Kidney (tissue), 14 donors: Measurements from ENCODE around the gene ZNF354C. TPM values are rescaled to one million over a fixed set of nuclear protein-coding genes. Genes with fewer than 3 reads are reported as not detected.

Source experiments
- DNase-seq, 5 donors: peaks; one replicate each; pipeline ENCODE4 v3.0.0-alpha.2; 2013 to 2020
- FAIRE-seq: peaks from 2 replicates; lab custom pipeline; 2012; peaks lifted over from hg19 to GRCh38; lab: Jason Lieb, UNC
- H3K27ac ChIP-seq, 2 donors: one replicate each; pipeline ENCODE4 v1.7.0; 2013; ENCODE audit warnings: low read depth in 2 of 2, low read length in 2 of 2, inconsistent platforms in 1 of 2
- H3K27me3 ChIP-seq: one replicate; pipeline ENCODE4 v1.7.1; 2013; ENCODE audit warnings: low read length, inconsistent platforms; ENCODE audit not compliant: control insufficient read depth, insufficient read depth
- H3K36me3 ChIP-seq, 3 donors: one replicate each; pipeline versions ENCODE4 v1.7.0 to v1.7.1; 2013; ENCODE audit warnings: low read length in 3 of 3, control low read depth in 1 of 3, inconsistent platforms in 1 of 3; ENCODE audit not compliant: insufficient read depth in 3 of 3, control insufficient read depth in 2 of 3
- H3K4me1 ChIP-seq, 3 donors: one replicate each; pipeline versions ENCODE4 v1.7.0 to v1.7.1; 2013; ENCODE audit warnings: low read length in 3 of 3, inconsistent platforms in 1 of 3, low read depth in 1 of 3; ENCODE audit not compliant: control insufficient read depth in 2 of 3, insufficient read depth in 2 of 3
- H3K4me3 ChIP-seq, 3 donors: one replicate each; pipeline versions ENCODE4 v1.7.0 to v1.8.1; 2013; ENCODE audit warnings: low read length in 3 of 3, control low read depth in 1 of 3, inconsistent platforms in 1 of 3
- H3K9ac ChIP-seq, 3 donors: one replicate each; pipeline versions ENCODE4 v1.7.0 to v1.7.1; 2013; ENCODE audit warnings: low read length in 3 of 3, control low read depth in 1 of 3, inconsistent platforms in 1 of 3
- H3K9me3 ChIP-seq, 3 donors: one replicate each; pipeline versions ENCODE4 v1.7.0 to v1.7.1; 2013; ENCODE audit warnings: low read length in 3 of 3, control low read depth in 1 of 3, inconsistent platforms in 1 of 3; ENCODE audit not compliant: control insufficient read depth in 2 of 3, insufficient read depth in 1 of 3
- CTCF ChIP-seq: IDR thresholded peaks from 3 replicates; pipeline ENCODE4 v1.5.1; 2012; ENCODE audit warnings: mild to moderate bottlenecking, moderate library complexity, borderline replicate concordance; ENCODE audit not compliant: insufficient read depth; ENCODE audit errors: extremely low read depth
- intact Hi-C: fragments of 100-400 bp; cut with DNase I; formaldehyde crosslinking; loops from one replicate; pipeline ENCODE4 v1.11.1; 2022
- polyA plus RNA-seq: library from polyadenylated mRNA; stranded (reverse); fragments of 350-450 nt; fragmentation: Illumina TruSeq; extraction: RNeasy Lipid Tissue Mini Kit (QIAGEN cat#74804); gene quantifications from one replicate; pipeline ENCODE4 v1.2.3, GENCODE V29; 2014; ENCODE audit warnings: low read depth, low replicate concordance; ENCODE audit not compliant: insufficient read depth
- total RNA-seq: library from RNA; stranded (reverse); fragmentation: NEBNext Ultra II Directional; extraction: Animal tissue kit (Norgen Biotek cat#: 25700); gene quantifications from one replicate; pipeline ENCODE4 v1.2.1, GENCODE V29; 2021
- donor health status: control.
- donor health status: control.
- donor health status: control.
- donor health status: control.
- donor health status: control.
- donor health status: DM: yes; HTN: yes; CAD: no.
- donor health status: Normal renal cell carcinoma (clear cell type).

The ZNF354C gene
- total and polyA plus RNA-seq, 2 donors from 2014 or later: 1.3 to 6.9 TPM

- DNase-seq (peak in 1 of 5 donors; percentile 71), FAIRE-seq (no peak)
- H3K4me3 ChIP-seq: no peak overlapping the region
- H3K9ac ChIP-seq: no peak overlapping the region
- no peaks in the 10 kb centered on the region for H3K4me1 ChIP-seq
- no peaks in the 10 kb centered on the region for H3K36me3 ChIP-seq
- no peaks in the 10 kb centered on the region for H3K9me3 ChIP-seq
- intact Hi-C loops: no loop called here
- no peak for TF ChIP-seq CTCF
- H3K27me3 ChIP-seq: no peaks in the 10 kb centered on the region
- no peak overlapping the region for H3K27ac ChIP-seq
These were observed 71.9 kb downstream of the ZNF354C start for GRCh38 chr5:179131886-179132585.

- no peaks in the 10 kb centered on the region for H3K9me3 ChIP-seq
- no peak overlapping the region for H3K4me3 ChIP-seq
- no peaks in the 10 kb centered on the region for H3K36me3 ChIP-seq
- intact Hi-C loops: no loop called here
- no peaks in the 10 kb centered on the region for H3K4me1 ChIP-seq
- no peaks in the 10 kb centered on the region for H3K27me3 ChIP-seq
- DNase-seq: peak in 1 of 5 donors; percentile 51
- no peak overlapping the region for H3K27ac ChIP-seq
- TF ChIP-seq CTCF: no peak
- no peak overlapping the region for H3K9ac ChIP-seq
- FAIRE-seq: no peak
These were observed 72.6 kb downstream of the ZNF354C start for GRCh38 chr5:179132586-179133355.

Other genes starting within 250 kb of the ZNF354C start
- gene ZNF354B, start 200.4 kb upstream of the ZNF354C start, total RNA-seq: 18.3 TPM
- 6.4 TPM for gene ZNF354B, start 200.4 kb upstream of the ZNF354C start, polyA plus RNA-seq
- 2.7 TPM for gene ZFP2, start 164.5 kb upstream of the ZNF354C start, total RNA-seq
- 3.1 TPM for gene ZFP2, start 164.5 kb upstream of the ZNF354C start, polyA plus RNA-seq
- gene ZNF454, start 119.2 kb upstream of the ZNF354C start, total RNA-seq: 4.2 TPM
- 0.77 TPM for gene ZNF454, start 119.2 kb upstream of the ZNF354C start, polyA plus RNA-seq
- gene GRM6, start 65.1 kb upstream of the ZNF354C start, total RNA-seq: not detected
- gene GRM6, start 65.1 kb upstream of the ZNF354C start, polyA plus RNA-seq: not detected
- gene ZNF879, start 36.6 kb upstream of the ZNF354C start, total RNA-seq: 4.3 TPM
- 2.2 TPM for gene ZNF879, start 36.6 kb upstream of the ZNF354C start, polyA plus RNA-seq